HEK293 (cell line): ENCODE results near the gene FYB1.

Source experiments
- CTCF ChIA-PET: fragments of 350-600 bp; formaldehyde crosslinking; extraction: SDS; loops from one replicate; lab custom pipeline; 2021; ENCODE audit warnings: antibody characterized with exemption; lab: Yijun Ruan, JAX
- POLR2A ChIA-PET: fragments of 300-600 bp; formaldehyde crosslinking; extraction: SDS; loops from one replicate; lab custom pipeline; 2020; ENCODE audit warnings: antibody characterized with exemption, inconsistent platforms; lab: Yijun Ruan, JAX
- H3K27ac ChIP-seq: fragments of 200-500 bp; sonication (Bioruptor generic); 2 replicates; pipeline ENCODE4 v1.5.1; 2014; ENCODE audit warnings: low read depth, low read length, control low read depth, inconsistent platforms; ENCODE audit errors: extremely low read depth
- H3K36me3 ChIP-seq, 2 experiments: fragments of 200-500 bp in 1 of 2; sonication (Bioruptor generic) in 1 of 2; 1 replicate in 1 of 2; 2 replicates in 1 of 2; pipeline ENCODE4 v1.5.1; 2014 to 2017; ENCODE audit warnings: inconsistent platforms in 2 of 2, low read length in 2 of 2; ENCODE audit not compliant: control insufficient read depth in 2 of 2, insufficient read depth in 1 of 2
- H3K4me1 ChIP-seq: fragments of 200-500 bp; sonication (Bioruptor generic); 2 replicates; pipeline ENCODE4 v1.5.1; 2014; ENCODE audit warnings: mild to moderate bottlenecking, low read length, inconsistent platforms; ENCODE audit not compliant: control insufficient read depth, insufficient read depth
- H3K4me3 ChIP-seq: 2 replicates; pipeline ENCODE4 v1.5.1; 2011; ENCODE audit warnings: low read depth, mild to moderate bottlenecking, control low read depth, low read length, moderate library complexity
- H3K9me3 ChIP-seq: fragments of 200-500 bp; sonication (Bioruptor generic); 2 replicates; pipeline ENCODE4 v1.5.1; 2014; ENCODE audit warnings: low read depth, low read length, inconsistent platforms; ENCODE audit not compliant: control insufficient read depth, insufficient read depth
- BCL6B ChIP-seq: fragments of 450-650 bp; formaldehyde crosslinking; IDR thresholded peaks from 2 replicates; pipeline ENCODE4 v1.5.1; 2017; ENCODE audit warnings: missing biosample characterization, missing genetic modification characterization
- GLIS1 ChIP-seq: fragments of 450-650 bp; formaldehyde crosslinking; IDR thresholded peaks from 2 replicates; pipeline ENCODE4 v1.5.1; 2016; ENCODE audit warnings: missing biosample characterization, missing genetic modification characterization
- PRDM4 ChIP-seq: fragments of 450-650 bp; formaldehyde crosslinking; IDR thresholded peaks from 2 replicates; pipeline ENCODE4 v1.5.1; 2017; ENCODE audit warnings: missing biosample characterization, missing genetic modification characterization
- SP7 ChIP-seq: fragments of 450-650 bp; formaldehyde crosslinking; IDR thresholded peaks from 2 replicates; pipeline ENCODE4 v1.5.1; 2016; ENCODE audit warnings: missing biosample characterization, missing genetic modification characterization
- YY1 ChIP-seq: fragments of 450-650 bp; formaldehyde crosslinking; IDR thresholded peaks from 2 replicates; pipeline ENCODE4 v1.5.1; 2018; ENCODE audit warnings: missing biosample characterization, missing genetic modification characterization
- ZNF146 ChIP-seq: fragments of 450-650 bp; formaldehyde crosslinking; IDR thresholded peaks from 2 replicates; pipeline ENCODE4 v1.5.1; 2016; ENCODE audit warnings: missing biosample characterization, missing genetic modification characterization
- ZNF544 ChIP-seq: fragments of 450-650 bp; formaldehyde crosslinking; IDR thresholded peaks from 2 replicates; pipeline ENCODE4 v1.5.0; 2017; ENCODE audit warnings: missing biosample characterization, missing genetic modification characterization
- ZNF610 ChIP-seq: fragments of 450-650 bp; formaldehyde crosslinking; IDR thresholded peaks from 2 replicates; pipeline ENCODE4 v1.5.1; 2016; ENCODE audit warnings: missing biosample characterization, missing genetic modification characterization, borderline replicate concordance
- ZNF623 ChIP-seq: fragments of 450-650 bp; formaldehyde crosslinking; IDR thresholded peaks from 2 replicates; pipeline ENCODE4 v1.5.1; 2016; ENCODE audit warnings: missing biosample characterization, missing genetic modification characterization
- TF ChIP-seq, protein P1 (sequence below): fragments of 450-650 bp; formaldehyde crosslinking; IDR thresholded peaks from 2 replicates; pipeline ENCODE4 v1.5.1; 2016; ENCODE audit warnings: missing biosample characterization, missing genetic modification characterization
- TF ChIP-seq, protein P2 (sequence below): fragments of 450-650 bp; formaldehyde crosslinking; IDR thresholded peaks from 2 replicates; pipeline ENCODE4 v1.5.1; 2016; ENCODE audit warnings: missing biosample characterization, missing genetic modification characterization
- TF ChIP-seq, protein P3 (sequence below): fragments of 450-650 bp; formaldehyde crosslinking; IDR thresholded peaks from 2 replicates; pipeline ENCODE4 v1.5.1; 2017; ENCODE audit warnings: missing biosample characterization, mild to moderate bottlenecking, missing genetic modification characterization, moderate library complexity

FYB1 gene

DNA sequence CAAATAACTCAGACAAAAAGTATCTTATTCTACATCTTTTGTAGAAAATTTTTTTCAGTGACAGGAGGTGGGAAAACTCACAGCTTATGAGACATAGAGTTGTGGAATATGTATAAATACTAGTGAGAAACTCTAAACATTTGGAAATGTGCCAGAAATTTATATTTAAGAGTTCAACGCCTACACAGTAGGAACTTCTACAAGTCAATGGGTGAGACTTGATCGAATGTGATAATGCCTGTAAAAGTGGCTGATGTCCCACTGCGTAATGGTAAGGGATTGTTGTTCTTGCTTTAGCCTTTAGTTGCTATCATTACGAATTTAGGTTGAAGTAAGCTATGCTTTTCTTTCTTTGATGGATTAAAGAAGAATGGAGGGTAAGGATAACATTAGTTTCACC is 105.2 kb downstream of the FYB1 start (continued):
- TF ChIP-seq, protein P1, sequence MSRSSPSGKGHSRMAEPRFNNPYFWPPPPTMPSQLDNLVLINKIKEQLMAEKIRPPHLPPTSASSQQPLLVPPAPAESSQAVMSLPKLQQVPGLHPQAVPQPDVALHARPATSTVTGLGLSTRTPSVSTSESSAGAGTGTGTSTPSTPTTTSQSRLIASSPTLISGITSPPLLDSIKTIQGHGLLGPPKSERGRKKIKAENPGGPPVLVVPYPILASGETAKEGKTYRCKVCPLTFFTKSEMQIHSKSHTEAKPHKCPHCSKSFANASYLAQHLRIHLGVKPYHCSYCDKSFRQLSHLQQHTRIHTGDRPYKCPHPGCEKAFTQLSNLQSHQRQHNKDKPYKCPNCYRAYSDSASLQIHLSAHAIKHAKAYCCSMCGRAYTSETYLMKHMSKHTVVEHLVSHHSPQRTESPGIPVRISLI, result no peak

DNA sequence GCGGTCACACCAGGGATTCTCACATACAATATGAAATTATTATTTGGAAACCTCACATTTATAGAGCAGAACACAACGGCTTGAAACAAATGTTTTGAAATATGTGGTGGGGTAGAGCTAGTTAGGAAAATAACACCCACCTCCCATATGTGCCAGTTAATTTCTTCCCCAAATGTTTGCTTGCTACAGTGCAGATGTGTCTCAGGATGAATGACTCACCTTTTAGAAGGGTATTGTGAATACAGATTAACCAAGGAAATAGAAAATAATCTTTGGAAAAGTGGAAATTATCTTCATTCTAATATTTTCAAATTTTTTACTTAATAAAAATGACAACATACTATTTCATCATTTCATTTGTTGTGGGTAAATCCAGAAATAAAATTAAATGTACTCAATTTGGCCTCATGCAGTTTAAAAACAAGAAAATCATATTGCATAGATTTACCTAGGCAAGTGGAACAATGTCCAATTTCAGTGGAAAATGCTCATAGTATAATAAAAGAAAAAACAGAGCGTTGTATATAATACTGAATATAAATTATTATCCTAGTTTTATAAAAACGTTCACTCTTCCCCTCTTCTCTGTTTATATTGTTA is 105.9 kb downstream of the FYB1 start:
- POLR2A ChIA-PET, result no interaction called here
- no peak overlapping the region for H3K27ac ChIP-seq
- H3K4me1 ChIP-seq, result 0 out of 2 replicates have a peak, but pooled peaks cover 3% of the 10 kb centered on the region
- TF ChIP-seq ZNF623, result no peak
- no peak for TF ChIP-seq ZNF610 (tag by site-specific recombination)
- TF ChIP-seq ZNF146, result no peak
- TF ChIP-seq, all 188 proteins: peak for 0
- CTCF ChIA-PET, result interaction anchor here (1.0 to 2.3 kb wide), 3 partner anchors 33 to 191 kb away, joined by 3 to 12 read pairs (median 5); no protein-coding TSS in a partner anchor
- Histone ChIP-seq H3K9me3 (no peaks in the 10 kb centered on the region), H3K36me3 (no peaks in the 10 kb centered on the region), H3K4me3 (no peak overlapping the region)

- ChIA-PET POLR2A (no interaction called here), CTCF (no interaction called here)
- H3K9me3 ChIP-seq, result no peaks in the 10 kb centered on the region
- H3K4me1 ChIP-seq, result no peaks in the 10 kb centered on the region
- H3K36me3 ChIP-seq, result no peaks in the 10 kb centered on the region
- TF ChIP-seq GLIS1 (tag by site-specific recombination) (no peak), BCL6B (tag by site-specific recombination) (no peak), SP7 (tag by site-specific recombination) (no peak), PRDM4 (tag by site-specific recombination) (no peak), ZNF544 (tag by site-specific recombination) (no peak), YY1 (tag by site-specific recombination) (no peak)
- TF ChIP-seq, protein P2, sequence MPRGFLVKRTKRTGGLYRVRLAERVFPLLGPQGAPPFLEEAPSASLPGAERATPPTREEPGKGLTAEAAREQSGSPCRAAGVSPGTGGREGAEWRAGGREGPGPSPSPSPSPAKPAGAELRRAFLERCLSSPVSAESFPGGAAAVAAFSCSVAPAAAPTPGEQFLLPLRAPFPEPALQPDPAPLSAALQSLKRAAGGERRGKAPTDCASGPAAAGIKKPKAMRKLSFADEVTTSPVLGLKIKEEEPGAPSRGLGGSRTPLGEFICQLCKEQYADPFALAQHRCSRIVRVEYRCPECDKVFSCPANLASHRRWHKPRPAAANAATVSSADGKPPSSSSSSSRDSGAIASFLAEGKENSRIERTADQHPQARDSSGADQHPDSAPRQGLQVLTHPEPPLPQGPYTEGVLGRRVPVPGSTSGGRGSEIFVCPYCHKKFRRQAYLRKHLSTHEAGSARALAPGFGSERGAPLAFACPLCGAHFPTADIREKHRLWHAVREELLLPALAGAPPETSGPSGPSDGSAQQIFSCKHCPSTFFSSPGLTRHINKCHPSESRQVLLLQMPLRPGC (tag by site-specific recombination), result no peak
- TF ChIP-seq, protein P3, sequence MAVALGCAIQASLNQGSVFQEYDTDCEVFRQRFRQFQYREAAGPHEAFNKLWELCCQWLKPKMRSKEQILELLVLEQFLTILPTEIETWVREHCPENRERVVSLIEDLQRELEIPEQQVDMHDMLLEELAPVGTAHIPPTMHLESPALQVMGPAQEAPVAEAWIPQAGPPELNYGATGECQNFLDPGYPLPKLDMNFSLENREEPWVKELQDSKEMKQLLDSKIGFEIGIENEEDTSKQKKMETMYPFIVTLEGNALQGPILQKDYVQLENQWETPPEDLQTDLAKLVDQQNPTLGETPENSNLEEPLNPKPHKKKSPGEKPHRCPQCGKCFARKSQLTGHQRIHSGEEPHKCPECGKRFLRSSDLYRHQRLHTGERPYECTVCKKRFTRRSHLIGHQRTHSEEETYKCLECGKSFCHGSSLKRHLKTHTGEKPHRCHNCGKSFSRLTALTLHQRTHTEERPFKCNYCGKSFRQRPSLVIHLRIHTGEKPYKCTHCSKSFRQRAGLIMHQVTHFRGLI (tag by site-specific recombination), result no peak
- H3K27ac ChIP-seq, result no peak overlapping the region
- no peak overlapping the region for H3K4me3 ChIP-seq
These were observed 109.8 kb downstream of the FYB1 start for GRCh38 chr5:39109606-39110005.
